ENCODE results near the gene GM2A. TPM values are rescaled to one million over a fixed set of nuclear protein-coding genes. Genes with fewer than 3 reads are reported as not detected.

The GM2A gene
- total RNA-seq, 5 donors from 2014 or later (not counting 1 experiment from before 2014, with no cell fraction given) = 8.2 to 20.9 (median 11.5) TPM

GRCh38 chr5:151240924-151241635 is 11.9 kb upstream of the GM2A start:
- H3K4me3 Mint-ChIP-seq = no peak overlapping the region
- H3K4me1 Mint-ChIP-seq = peaks cover 12 to 27% (median 27%) of the 10 kb centered on the region in 3 donors
- no peak for ATAC-seq (replicated peaks in 1 of 4)
- CTCF ChIA-PET = interaction anchor here in 1 of 2 donors (0.5 to 1.3 kb wide), 4 partner anchors 12 to 1661 kb away, joined by 3 to 6 read pairs (median 3); partner anchors contain the start of gene GM2A
- H3K9me3 Mint-ChIP-seq = no peaks in the 10 kb centered on the region
- Histone ChIP-seq H3K27me3 (replicated peaks in 1 of 2; ENCODE audit: control insufficient read depth in 2 of 2, extremely low read depth in 1 of 2, insufficient read depth in 2 of 2, low read length in 1 of 2) (peaks cover 0 to 3% of the 10 kb centered on the region in 2 experiments), H3K4me3 (ENCODE audit: control insufficient read depth in 1 of 2, extremely low read depth in 1 of 2, low read length in 1 of 2) (no peak overlapping the region), H3K4me1 (ENCODE audit: control insufficient read depth in 1 of 2, extremely low read depth in 1 of 2, insufficient read depth in 2 of 2, low read length in 2 of 2) (peaks cover 5 to 19% of the 10 kb centered on the region in 2 experiments), H3K9me3 (no peaks in the 10 kb centered on the region), H3K36me3 (ENCODE audit: control insufficient read depth in 2 of 2, extremely low read depth in 1 of 2, insufficient read depth in 1 of 2, low read length in 1 of 2) (no peaks in the 10 kb centered on the region), H3K27ac (ENCODE audit: low read length) (no peak overlapping the region)
- no peaks in the 10 kb centered on the region for H3K27me3 Mint-ChIP-seq
- peak overlapping the region in 1 of 2 donors; percentile 45 for H3K27ac Mint-ChIP-seq
- DNase-seq = no peak
- H3K36me3 Mint-ChIP-seq = no peaks in the 10 kb centered on the region
- POLR2A ChIA-PET = no interaction called here
- 90% methylated on average over 2 of the region's 2 CpGs for WGBS (ENCODE audit: insufficient coverage)

- no peaks in the 10 kb centered on the region for H3K9me3 Mint-ChIP-seq
- H3K27me3 ChIP-seq (replicated peaks in 1 of 2; ENCODE audit: control insufficient read depth in 2 of 2, extremely low read depth in 1 of 2, insufficient read depth in 2 of 2, low read length in 1 of 2) = peaks cover 0 to 3% of the 10 kb centered on the region in 2 experiments
- no peak for DNase-seq
- no peaks in the 10 kb centered on the region for H3K9me3 ChIP-seq
- no peak overlapping the region for H3K4me3 ChIP-seq (ENCODE audit: control insufficient read depth in 1 of 2, extremely low read depth in 1 of 2, low read length in 1 of 2)
- no peak overlapping the region for H3K27ac ChIP-seq (ENCODE audit: low read length)
- peaks cover 12 to 27% (median 18%) of the 10 kb centered on the region in 3 donors for H3K4me1 Mint-ChIP-seq
- POLR2A ChIA-PET = no interaction called here
- ATAC-seq (replicated peaks in 1 of 4) = no peak
- no peaks in the 10 kb centered on the region for H3K27me3 Mint-ChIP-seq
- no peak overlapping the region for H3K4me3 Mint-ChIP-seq
- no peak overlapping the region for H3K27ac Mint-ChIP-seq
- no peaks in the 10 kb centered on the region for H3K36me3 Mint-ChIP-seq
- H3K4me1 ChIP-seq (ENCODE audit: control insufficient read depth in 1 of 2, extremely low read depth in 1 of 2, insufficient read depth in 2 of 2, low read length in 2 of 2) = peaks cover 2 to 19% of the 10 kb centered on the region in 2 experiments
- CTCF ChIA-PET = interaction anchor here in 1 of 2 donors (0.8 to 1.4 kb wide), 2 partner anchors 9 to 118 kb away, joined by 5 to 6 read pairs; no protein-coding TSS in a partner anchor
- WGBS (ENCODE audit: insufficient coverage) = 88% methylated on average over 1 of the region's 4 CpGs
- no peaks in the 10 kb centered on the region for H3K36me3 ChIP-seq (ENCODE audit: control insufficient read depth in 2 of 2, extremely low read depth in 1 of 2, insufficient read depth in 1 of 2, low read length in 1 of 2)
Observed at GRCh38 chr5:151243127-151243526, 9.9 kb upstream of the GM2A start.

- Mint-ChIP-seq H3K4me1 (peaks cover 12 to 27% (median 16%) of the 10 kb centered on the region in 3 donors), H3K4me3 (no peak overlapping the region), H3K27ac (peak overlapping the region in 1 of 2 donors; percentile 12), H3K36me3 (no peaks in the 10 kb centered on the region), H3K27me3 (no peaks in the 10 kb centered on the region), H3K9me3 (no peaks in the 10 kb centered on the region)
- no peak for ATAC-seq (replicated peaks in 1 of 4)
- no peak overlapping the region for H3K27ac ChIP-seq (ENCODE audit: low read length)
- H3K4me1 ChIP-seq (ENCODE audit: control insufficient read depth in 1 of 2, extremely low read depth in 1 of 2, insufficient read depth in 2 of 2, low read length in 2 of 2) = peaks cover 0 to 17% of the 10 kb centered on the region in 2 experiments
- peaks cover 0 to 3% of the 10 kb centered on the region in 2 experiments for H3K27me3 ChIP-seq (replicated peaks in 1 of 2; ENCODE audit: control insufficient read depth in 2 of 2, extremely low read depth in 1 of 2, insufficient read depth in 2 of 2, low read length in 1 of 2)
- WGBS (ENCODE audit: insufficient coverage) = 50% methylated on average over 2 of the region's 4 CpGs
- ChIA-PET POLR2A (no interaction called here), CTCF (no interaction called here)
- no peaks in the 10 kb centered on the region for H3K36me3 ChIP-seq (ENCODE audit: control insufficient read depth in 2 of 2, extremely low read depth in 1 of 2, insufficient read depth in 1 of 2, low read length in 1 of 2)
- no peaks in the 10 kb centered on the region for H3K9me3 ChIP-seq
- no peak for DNase-seq
- no peak overlapping the region for H3K4me3 ChIP-seq (ENCODE audit: control insufficient read depth in 1 of 2, extremely low read depth in 1 of 2, low read length in 1 of 2)
Observed at GRCh38 chr5:151243564-151243963, 9.4 kb upstream of the GM2A start.

GRCh38 chr5:151244206-151244605 is 8.8 kb upstream of the GM2A start:
- H3K36me3 Mint-ChIP-seq = no peaks in the 10 kb centered on the region
- no peak overlapping the region for H3K4me3 Mint-ChIP-seq
- ChIA-PET POLR2A (no interaction called here), CTCF (no interaction called here)
- H3K27me3 ChIP-seq (replicated peaks in 1 of 2; ENCODE audit: control insufficient read depth in 2 of 2, extremely low read depth in 1 of 2, insufficient read depth in 2 of 2, low read length in 1 of 2) = peaks cover 0 to 3% of the 10 kb centered on the region in 2 experiments
- H3K4me1 ChIP-seq (ENCODE audit: control insufficient read depth in 1 of 2, extremely low read depth in 1 of 2, insufficient read depth in 2 of 2, low read length in 2 of 2) = peaks cover 0 to 14% of the 10 kb centered on the region in 2 experiments
- peaks cover 0 to 2% of the 10 kb centered on the region in 2 donors for H3K36me3 ChIP-seq (ENCODE audit: control insufficient read depth in 2 of 2, extremely low read depth in 1 of 2, insufficient read depth in 1 of 2, low read length in 1 of 2)
- H3K27me3 Mint-ChIP-seq = no peaks in the 10 kb centered on the region
- no peaks in the 10 kb centered on the region for H3K9me3 ChIP-seq
- peak overlapping the region in 1 of 2 donors; percentile 12 for H3K27ac Mint-ChIP-seq
- ATAC-seq (replicated peaks in 1 of 4) = peak in 1 of 4 experiments; percentile 38
- 80% methylated on average over 1 of the region's 3 CpGs for WGBS (ENCODE audit: insufficient coverage)
- H3K9me3 Mint-ChIP-seq = no peaks in the 10 kb centered on the region
- DNase-seq = no peak
- H3K4me3 ChIP-seq (ENCODE audit: control insufficient read depth in 1 of 2, extremely low read depth in 1 of 2, low read length in 1 of 2) = no peak overlapping the region
- H3K27ac ChIP-seq (ENCODE audit: low read length) = no peak overlapping the region
- H3K4me1 Mint-ChIP-seq = peaks cover 12 to 27% (median 12%) of the 10 kb centered on the region in 3 donors

DNA sequence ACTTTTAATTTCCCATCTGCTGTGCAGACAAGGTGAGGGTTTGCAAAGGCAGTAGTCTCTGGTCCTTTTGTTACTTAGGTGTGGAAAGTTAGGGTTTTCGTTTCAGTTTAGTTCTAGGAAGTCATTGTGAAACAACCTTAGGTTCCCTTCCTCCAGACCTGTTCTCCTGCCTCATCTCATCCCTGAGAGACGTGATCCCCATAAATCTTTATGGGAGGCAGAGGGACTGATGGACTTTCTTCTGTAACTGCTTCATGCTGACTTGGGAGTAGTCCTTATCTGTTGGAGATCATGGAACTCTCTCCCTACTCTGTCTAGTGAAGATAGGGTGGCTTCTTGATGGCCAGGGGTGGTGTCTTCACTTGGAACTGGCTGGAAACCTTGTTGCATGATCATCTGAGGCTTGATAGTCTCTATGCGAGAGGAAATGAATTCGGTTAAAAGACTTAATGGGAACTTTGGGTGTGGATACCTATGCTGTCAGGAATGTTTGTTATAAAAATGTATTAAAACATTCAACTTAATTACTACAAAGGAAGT is 7.2 kb upstream of the GM2A start:
- no peaks in the 10 kb centered on the region for H3K9me3 Mint-ChIP-seq
- no peak overlapping the region for H3K4me3 ChIP-seq (ENCODE audit: control insufficient read depth in 1 of 2, extremely low read depth in 1 of 2, low read length in 1 of 2)
- H3K9me3 ChIP-seq = no peaks in the 10 kb centered on the region
- no peaks in the 10 kb centered on the region for H3K36me3 Mint-ChIP-seq
- peaks cover 0 to 2% of the 10 kb centered on the region in 2 donors for H3K36me3 ChIP-seq (ENCODE audit: control insufficient read depth in 2 of 2, extremely low read depth in 1 of 2, insufficient read depth in 1 of 2, low read length in 1 of 2)
- H3K4me1 ChIP-seq (ENCODE audit: control insufficient read depth in 1 of 2, extremely low read depth in 1 of 2, insufficient read depth in 2 of 2, low read length in 2 of 2) = peaks cover 0 to 17% of the 10 kb centered on the region in 2 experiments
- ChIA-PET POLR2A (no interaction called here), CTCF (no interaction called here)
- ATAC-seq (replicated peaks in 1 of 4) (no peak), DNase-seq (no peak)
- no peaks in the 10 kb centered on the region for H3K27me3 Mint-ChIP-seq
- H3K27ac ChIP-seq (ENCODE audit: low read length) = no peak overlapping the region
- H3K27ac Mint-ChIP-seq = no peak overlapping the region
- H3K27me3 ChIP-seq (replicated peaks in 1 of 2; ENCODE audit: control insufficient read depth in 2 of 2, extremely low read depth in 1 of 2, insufficient read depth in 2 of 2, low read length in 1 of 2) = no peaks in the 10 kb centered on the region
- H3K4me3 Mint-ChIP-seq = no peak overlapping the region
- peaks cover 10 to 30% (median 19%) of the 10 kb centered on the region in 3 donors for H3K4me1 Mint-ChIP-seq
- WGBS (ENCODE audit: insufficient coverage) = no CpG with 5 or more reads among the region's 4 CpGs

- H3K27me3 Mint-ChIP-seq = no peaks in the 10 kb centered on the region
- H3K4me3 Mint-ChIP-seq = no peak overlapping the region
- Histone ChIP-seq H3K36me3 (ENCODE audit: control insufficient read depth in 2 of 2, extremely low read depth in 1 of 2, insufficient read depth in 1 of 2, low read length in 1 of 2) (peaks cover 0 to 2% of the 10 kb centered on the region in 2 donors), H3K27ac (ENCODE audit: low read length) (no peak overlapping the region), H3K4me1 (ENCODE audit: control insufficient read depth in 1 of 2, extremely low read depth in 1 of 2, insufficient read depth in 2 of 2, low read length in 2 of 2) (peaks cover 8 to 35% of the 10 kb centered on the region in 2 experiments), H3K9me3 (no peaks in the 10 kb centered on the region), H3K4me3 (ENCODE audit: control insufficient read depth in 1 of 2, extremely low read depth in 1 of 2, low read length in 1 of 2) (no peak overlapping the region), H3K27me3 (replicated peaks in 1 of 2; ENCODE audit: control insufficient read depth in 2 of 2, extremely low read depth in 1 of 2, insufficient read depth in 2 of 2, low read length in 1 of 2) (no peaks in the 10 kb centered on the region)
- CTCF ChIA-PET = no interaction called here
- POLR2A ChIA-PET = interaction anchor here in 1 of 2 donors (0.6 kb wide), 1 partner anchor 802 kb away, joined by 3 read pairs; no protein-coding TSS in a partner anchor
- H3K4me1 Mint-ChIP-seq = peaks cover 26 to 46% (median 33%) of the 10 kb centered on the region in 3 donors
- no peaks in the 10 kb centered on the region for H3K36me3 Mint-ChIP-seq
- WGBS (ENCODE audit: insufficient coverage) = 100% methylated on average over 2 of the region's 2 CpGs
- DNase-seq (no peak), ATAC-seq (replicated peaks in 1 of 4) (no peak)
- H3K9me3 Mint-ChIP-seq = no peaks in the 10 kb centered on the region
- H3K27ac Mint-ChIP-seq = no peak overlapping the region
Observed at GRCh38 chr5:151248651-151249050, 4.3 kb upstream of the GM2A start.

All from T-cell (primary cell).